ENCODE data around the gene PROKR2. TPM values are rescaled to one million over a fixed set of nuclear protein-coding genes. Genes with fewer than 3 reads are reported as not detected.

PROKR2 gene
- total and polyA plus RNA-seq, 4 donors, result not detected

DNA sequence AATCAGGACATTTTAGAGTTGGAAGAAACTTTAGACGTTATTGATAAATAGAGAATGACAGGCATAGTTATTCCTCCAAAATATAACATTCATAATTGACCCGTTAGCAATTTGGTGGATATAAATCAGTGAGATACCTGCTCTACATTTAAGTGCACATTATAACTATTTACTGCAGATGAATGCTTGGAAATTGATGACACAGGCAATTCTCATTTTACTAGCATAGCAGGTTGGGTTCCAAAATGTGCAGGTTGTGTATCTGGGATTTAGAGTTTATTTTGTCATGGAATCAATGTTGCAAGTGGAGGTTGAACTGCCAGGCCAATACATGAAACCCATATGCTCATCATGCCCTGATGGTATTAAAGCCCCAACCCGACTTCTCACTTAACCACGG lies 44.4 kb upstream of the PROKR2 start:
- Histone ChIP-seq H3K36me3 (ENCODE audit: control insufficient read depth in 4 of 4, insufficient read depth in 3 of 4, low read depth in 1 of 4, low read length in 3 of 4) (no peaks in the 10 kb centered on the region), H3K4me3 (ENCODE audit: low read depth in 1 of 3, low read length in 3 of 3) (no peak overlapping the region), H3K27ac (ENCODE audit: low read depth in 1 of 2, low read length in 2 of 2) (no peak overlapping the region), H3K27me3 (ENCODE audit: control insufficient read depth in 4 of 4, insufficient read depth in 4 of 4, low read length in 3 of 4) (no peaks in the 10 kb centered on the region), H3K9ac (ENCODE audit: low read depth in 1 of 2, low read length in 2 of 2) (no peak overlapping the region), H3K9me3 (ENCODE audit: control insufficient read depth in 4 of 4, low read length in 3 of 4) (peaks cover 0 to 20% (median 9%) of the 10 kb centered on the region in 4 donors), H3K4me1 (ENCODE audit: control insufficient read depth in 4 of 4, insufficient read depth in 4 of 4, low read length in 3 of 4) (no peaks in the 10 kb centered on the region)
- TF ChIP-seq RXRA (IDR thresholded peaks at IDR 0.05) (no peak), HNF4A (conservative IDR thresholded peaks at IDR 0.05) (no peak), EGR1 (IDR thresholded peaks at IDR 0.05; ENCODE audit: low read depth in 2 of 2) (no peak), SP1 (IDR thresholded peaks at IDR 0.05) (no peak), HNF4G (IDR thresholded peaks at IDR 0.05) (no peak), GABPA (IDR thresholded peaks at IDR 0.05 in 1 of 2, conservative IDR thresholded peaks at IDR 0.05 in 1 of 2) (no peak), FOXA1 (IDR thresholded peaks at IDR 0.05) (no peak)
- WGBS, result 79% methylated on average over 4 of the region's 4 CpGs
- DNase-seq (ENCODE audit: low spot score), result no peak

DNA sequence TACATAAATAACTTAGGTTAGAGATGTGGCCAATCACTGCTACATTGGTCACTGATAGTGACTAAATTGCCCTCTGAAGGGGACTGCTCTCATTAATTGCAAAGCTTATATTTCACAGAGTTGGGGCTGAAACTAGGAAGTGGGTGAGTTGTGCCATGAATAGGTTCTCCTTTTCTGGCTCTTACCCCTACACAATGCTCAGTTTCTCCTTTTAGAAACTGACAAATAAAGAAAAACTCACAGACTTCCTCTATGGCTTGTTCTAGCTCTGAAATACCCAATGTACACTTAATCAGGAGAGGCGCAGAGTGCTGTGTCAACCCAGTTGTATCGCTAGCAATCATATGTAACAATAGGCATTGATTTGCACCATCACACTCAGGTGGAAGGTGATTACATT lies 41.2 kb upstream of the PROKR2 start:
- TF ChIP-seq JUND (IDR thresholded peaks at IDR 0.05) (no peak), FOXA1 (IDR thresholded peaks at IDR 0.05) (no peak), TAF1 (conservative IDR thresholded peaks at IDR 0.05) (no peak), HNF4A (conservative IDR thresholded peaks at IDR 0.05) (no peak), HNF4G (IDR thresholded peaks at IDR 0.05) (no peak), YY1 (IDR thresholded peaks at IDR 0.05) (no peak), EGR1 (IDR thresholded peaks at IDR 0.05; ENCODE audit: low read depth in 2 of 2) (no peak)
- TF ChIP-seq, protein P1, sequence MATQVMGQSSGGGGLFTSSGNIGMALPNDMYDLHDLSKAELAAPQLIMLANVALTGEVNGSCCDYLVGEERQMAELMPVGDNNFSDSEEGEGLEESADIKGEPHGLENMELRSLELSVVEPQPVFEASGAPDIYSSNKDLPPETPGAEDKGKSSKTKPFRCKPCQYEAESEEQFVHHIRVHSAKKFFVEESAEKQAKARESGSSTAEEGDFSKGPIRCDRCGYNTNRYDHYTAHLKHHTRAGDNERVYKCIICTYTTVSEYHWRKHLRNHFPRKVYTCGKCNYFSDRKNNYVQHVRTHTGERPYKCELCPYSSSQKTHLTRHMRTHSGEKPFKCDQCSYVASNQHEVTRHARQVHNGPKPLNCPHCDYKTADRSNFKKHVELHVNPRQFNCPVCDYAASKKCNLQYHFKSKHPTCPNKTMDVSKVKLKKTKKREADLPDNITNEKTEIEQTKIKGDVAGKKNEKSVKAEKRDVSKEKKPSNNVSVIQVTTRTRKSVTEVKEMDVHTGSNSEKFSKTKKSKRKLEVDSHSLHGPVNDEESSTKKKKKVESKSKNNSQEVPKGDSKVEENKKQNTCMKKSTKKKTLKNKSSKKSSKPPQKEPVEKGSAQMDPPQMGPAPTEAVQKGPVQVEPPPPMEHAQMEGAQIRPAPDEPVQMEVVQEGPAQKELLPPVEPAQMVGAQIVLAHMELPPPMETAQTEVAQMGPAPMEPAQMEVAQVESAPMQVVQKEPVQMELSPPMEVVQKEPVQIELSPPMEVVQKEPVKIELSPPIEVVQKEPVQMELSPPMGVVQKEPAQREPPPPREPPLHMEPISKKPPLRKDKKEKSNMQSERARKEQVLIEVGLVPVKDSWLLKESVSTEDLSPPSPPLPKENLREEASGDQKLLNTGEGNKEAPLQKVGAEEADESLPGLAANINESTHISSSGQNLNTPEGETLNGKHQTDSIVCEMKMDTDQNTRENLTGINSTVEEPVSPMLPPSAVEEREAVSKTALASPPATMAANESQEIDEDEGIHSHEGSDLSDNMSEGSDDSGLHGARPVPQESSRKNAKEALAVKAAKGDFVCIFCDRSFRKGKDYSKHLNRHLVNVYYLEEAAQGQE (IDR thresholded peaks at IDR 0.05), result no peak
- H3K4me3 ChIP-seq (ENCODE audit: low read depth in 1 of 3, low read length in 3 of 3), result no peak overlapping the region
- H3K36me3 ChIP-seq (ENCODE audit: control insufficient read depth in 4 of 4, insufficient read depth in 3 of 4, low read depth in 1 of 4, low read length in 3 of 4), result no peaks in the 10 kb centered on the region
- no peak for DNase-seq (ENCODE audit: low spot score)
- H3K27ac ChIP-seq (ENCODE audit: low read depth in 1 of 2, low read length in 2 of 2), result no peak overlapping the region
- WGBS, result 76% methylated on average over 2 of the region's 2 CpGs
- H3K9ac ChIP-seq (ENCODE audit: low read depth in 1 of 2, low read length in 2 of 2), result no peak overlapping the region
- H3K27me3 ChIP-seq (ENCODE audit: control insufficient read depth in 4 of 4, insufficient read depth in 4 of 4, low read length in 3 of 4), result no peaks in the 10 kb centered on the region
- no peaks in the 10 kb centered on the region for H3K4me1 ChIP-seq (ENCODE audit: control insufficient read depth in 4 of 4, insufficient read depth in 4 of 4, low read length in 3 of 4)
- peaks cover 0 to 10% (median 4%) of the 10 kb centered on the region in 4 donors for H3K9me3 ChIP-seq (ENCODE audit: control insufficient read depth in 4 of 4, low read length in 3 of 4)

DNA sequence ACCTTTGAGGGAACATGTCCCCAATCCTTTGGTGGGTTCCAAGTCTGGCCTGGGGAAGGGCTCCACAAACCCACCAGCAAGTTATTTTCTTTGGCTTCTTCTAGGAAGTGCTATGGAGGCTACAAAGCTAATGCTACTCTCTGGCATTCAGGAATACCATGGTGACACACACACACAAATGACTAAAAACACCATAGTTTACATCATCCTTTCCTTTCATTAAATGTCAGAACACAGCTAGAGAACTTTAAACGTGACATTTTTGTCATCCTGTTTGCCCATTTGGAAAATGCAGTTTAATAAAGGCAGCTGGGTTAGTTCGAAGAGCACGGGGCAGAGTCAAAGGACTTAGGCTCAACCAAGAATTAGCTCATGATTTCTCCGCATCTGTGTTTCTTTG lies 40.2 kb upstream of the PROKR2 start:
- Histone ChIP-seq H3K4me1 (ENCODE audit: control insufficient read depth in 4 of 4, insufficient read depth in 4 of 4, low read length in 3 of 4) (no peaks in the 10 kb centered on the region), H3K4me3 (ENCODE audit: low read depth in 1 of 3, low read length in 3 of 3) (no peak overlapping the region), H3K36me3 (ENCODE audit: control insufficient read depth in 4 of 4, insufficient read depth in 3 of 4, low read depth in 1 of 4, low read length in 3 of 4) (no peaks in the 10 kb centered on the region), H3K9ac (ENCODE audit: low read depth in 1 of 2, low read length in 2 of 2) (no peak overlapping the region), H3K27me3 (ENCODE audit: control insufficient read depth in 4 of 4, insufficient read depth in 4 of 4, low read length in 3 of 4) (no peaks in the 10 kb centered on the region), H3K9me3 (ENCODE audit: control insufficient read depth in 4 of 4, low read length in 3 of 4) (peaks cover 0 to 7% (median 4%) of the 10 kb centered on the region in 4 donors), H3K27ac (ENCODE audit: low read depth in 1 of 2, low read length in 2 of 2) (no peak overlapping the region)
- no peak for DNase-seq (ENCODE audit: low spot score)
- 66% methylated on average over 4 of the region's 4 CpGs for WGBS
- TF ChIP-seq, protein P2, sequence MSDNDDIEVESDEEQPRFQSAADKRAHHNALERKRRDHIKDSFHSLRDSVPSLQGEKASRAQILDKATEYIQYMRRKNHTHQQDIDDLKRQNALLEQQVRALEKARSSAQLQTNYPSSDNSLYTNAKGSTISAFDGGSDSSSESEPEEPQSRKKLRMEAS (IDR thresholded peaks at IDR 0.05), result no peak
- TF ChIP-seq HNF4G (IDR thresholded peaks at IDR 0.05) (no peak), SP1 (IDR thresholded peaks at IDR 0.05) (no peak), FOXA1 (IDR thresholded peaks at IDR 0.05) (no peak), GABPA (IDR thresholded peaks at IDR 0.05 in 1 of 2, conservative IDR thresholded peaks at IDR 0.05 in 1 of 2) (no peak), JUND (IDR thresholded peaks at IDR 0.05) (no peak), NR2F2 (IDR thresholded peaks at IDR 0.05) (no peak), YY1 (IDR thresholded peaks at IDR 0.05) (no peak), FOXA2 (IDR thresholded peaks at IDR 0.05) (no peak), HNF4A (conservative IDR thresholded peaks at IDR 0.05) (no peak), RXRA (IDR thresholded peaks at IDR 0.05) (no peak)
- TF ChIP-seq, protein P1 (IDR thresholded peaks at IDR 0.05), result no peak
- TF ChIP-seq, protein P3, sequence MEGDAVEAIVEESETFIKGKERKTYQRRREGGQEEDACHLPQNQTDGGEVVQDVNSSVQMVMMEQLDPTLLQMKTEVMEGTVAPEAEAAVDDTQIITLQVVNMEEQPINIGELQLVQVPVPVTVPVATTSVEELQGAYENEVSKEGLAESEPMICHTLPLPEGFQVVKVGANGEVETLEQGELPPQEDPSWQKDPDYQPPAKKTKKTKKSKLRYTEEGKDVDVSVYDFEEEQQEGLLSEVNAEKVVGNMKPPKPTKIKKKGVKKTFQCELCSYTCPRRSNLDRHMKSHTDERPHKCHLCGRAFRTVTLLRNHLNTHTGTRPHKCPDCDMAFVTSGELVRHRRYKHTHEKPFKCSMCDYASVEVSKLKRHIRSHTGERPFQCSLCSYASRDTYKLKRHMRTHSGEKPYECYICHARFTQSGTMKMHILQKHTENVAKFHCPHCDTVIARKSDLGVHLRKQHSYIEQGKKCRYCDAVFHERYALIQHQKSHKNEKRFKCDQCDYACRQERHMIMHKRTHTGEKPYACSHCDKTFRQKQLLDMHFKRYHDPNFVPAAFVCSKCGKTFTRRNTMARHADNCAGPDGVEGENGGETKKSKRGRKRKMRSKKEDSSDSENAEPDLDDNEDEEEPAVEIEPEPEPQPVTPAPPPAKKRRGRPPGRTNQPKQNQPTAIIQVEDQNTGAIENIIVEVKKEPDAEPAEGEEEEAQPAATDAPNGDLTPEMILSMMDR (IDR thresholded peaks at IDR 0.05; ENCODE audit: low read depth, low read length, missing input control), result no peak
- TF ChIP-seq, protein P4, sequence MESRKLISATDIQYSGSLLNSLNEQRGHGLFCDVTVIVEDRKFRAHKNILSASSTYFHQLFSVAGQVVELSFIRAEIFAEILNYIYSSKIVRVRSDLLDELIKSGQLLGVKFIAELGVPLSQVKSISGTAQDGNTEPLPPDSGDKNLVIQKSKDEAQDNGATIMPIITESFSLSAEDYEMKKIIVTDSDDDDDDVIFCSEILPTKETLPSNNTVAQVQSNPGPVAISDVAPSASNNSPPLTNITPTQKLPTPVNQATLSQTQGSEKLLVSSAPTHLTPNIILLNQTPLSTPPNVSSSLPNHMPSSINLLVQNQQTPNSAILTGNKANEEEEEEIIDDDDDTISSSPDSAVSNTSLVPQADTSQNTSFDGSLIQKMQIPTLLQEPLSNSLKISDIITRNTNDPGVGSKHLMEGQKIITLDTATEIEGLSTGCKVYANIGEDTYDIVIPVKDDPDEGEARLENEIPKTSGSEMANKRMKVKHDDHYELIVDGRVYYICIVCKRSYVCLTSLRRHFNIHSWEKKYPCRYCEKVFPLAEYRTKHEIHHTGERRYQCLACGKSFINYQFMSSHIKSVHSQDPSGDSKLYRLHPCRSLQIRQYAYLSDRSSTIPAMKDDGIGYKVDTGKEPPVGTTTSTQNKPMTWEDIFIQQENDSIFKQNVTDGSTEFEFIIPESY (IDR thresholded peaks at IDR 0.05), result no peak

Data from liver (tissue), 9 donors.